Measurements from ENCODE around the gene EGFR.

Gene EGFR

DNA sequence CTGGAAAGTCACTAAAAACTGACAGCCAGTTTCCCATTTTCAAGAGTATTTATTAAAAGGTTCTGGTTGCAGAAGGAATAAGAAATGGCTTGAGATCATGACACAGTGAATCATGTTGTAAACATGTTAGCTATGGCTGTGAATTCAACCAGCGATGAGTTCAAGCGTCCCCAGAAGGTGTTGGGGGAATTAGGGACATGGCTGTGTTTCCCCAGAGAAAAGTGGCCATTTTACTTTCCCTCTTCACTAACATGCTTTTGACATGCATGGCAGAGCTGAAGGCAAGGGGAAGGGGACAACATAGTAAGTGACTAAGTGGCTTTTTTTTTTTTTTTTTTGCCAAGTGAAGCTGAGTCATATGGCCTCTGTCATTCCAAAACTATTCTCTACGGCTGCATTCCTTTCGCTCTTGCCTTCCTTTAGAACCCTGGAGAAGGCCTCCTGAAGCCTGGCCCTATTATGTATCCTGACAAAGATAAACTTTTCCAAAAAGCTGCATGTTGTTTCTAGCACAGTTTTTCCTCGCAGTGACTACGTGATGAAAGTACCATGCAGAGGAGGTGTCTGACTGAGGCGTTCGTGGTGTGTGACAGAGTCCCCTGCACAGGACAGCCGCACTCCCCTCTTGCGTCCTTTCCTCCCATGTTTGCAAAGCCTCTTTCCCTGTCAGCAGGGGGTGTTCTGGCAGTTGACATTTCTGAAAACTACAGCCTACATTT lies 46.9 kb downstream of the EGFR start:
- DNase-seq: no peak

DNA sequence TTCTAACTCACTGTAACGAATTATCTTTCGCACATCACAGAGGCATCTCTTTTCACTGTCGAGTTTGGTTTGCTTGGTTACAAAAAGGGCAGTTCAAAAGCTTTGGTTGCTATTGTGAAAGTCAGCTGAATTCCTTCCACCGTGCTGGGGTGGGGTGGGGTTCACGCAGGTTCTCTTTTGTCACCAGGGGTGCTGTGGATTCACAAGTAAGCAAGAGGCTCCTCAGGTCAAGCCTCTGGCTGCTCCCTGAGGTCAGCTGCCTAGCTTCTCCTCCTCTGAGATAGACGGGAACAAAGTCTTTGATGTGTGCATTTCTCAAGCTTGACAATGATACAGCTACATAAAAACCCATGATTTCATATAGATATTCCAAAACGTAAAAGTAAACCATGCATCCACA lies 47.7 kb downstream of the EGFR start:
- DNase-seq: no peak

DNA sequence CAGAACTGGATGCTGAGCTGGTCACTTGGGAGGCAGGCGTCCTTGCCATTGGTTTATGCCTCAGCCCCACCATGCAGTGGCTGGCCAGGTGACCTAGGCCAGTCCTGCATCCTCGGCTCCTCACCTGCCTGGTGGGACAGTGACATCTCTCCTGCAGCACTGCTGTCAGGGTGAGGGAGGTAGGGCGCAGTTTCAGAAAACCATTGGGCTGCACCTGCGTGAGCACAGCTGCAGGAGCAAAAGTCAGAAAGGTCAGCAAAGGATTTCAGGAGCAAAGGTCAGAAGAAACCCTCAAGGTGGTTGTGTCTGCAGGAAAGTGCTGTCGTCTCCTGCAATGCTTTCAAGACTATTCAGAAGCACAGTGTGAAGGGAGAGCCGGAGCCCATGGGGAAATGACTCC lies 48.1 kb downstream of the EGFR start:
- no peak for DNase-seq

DNA sequence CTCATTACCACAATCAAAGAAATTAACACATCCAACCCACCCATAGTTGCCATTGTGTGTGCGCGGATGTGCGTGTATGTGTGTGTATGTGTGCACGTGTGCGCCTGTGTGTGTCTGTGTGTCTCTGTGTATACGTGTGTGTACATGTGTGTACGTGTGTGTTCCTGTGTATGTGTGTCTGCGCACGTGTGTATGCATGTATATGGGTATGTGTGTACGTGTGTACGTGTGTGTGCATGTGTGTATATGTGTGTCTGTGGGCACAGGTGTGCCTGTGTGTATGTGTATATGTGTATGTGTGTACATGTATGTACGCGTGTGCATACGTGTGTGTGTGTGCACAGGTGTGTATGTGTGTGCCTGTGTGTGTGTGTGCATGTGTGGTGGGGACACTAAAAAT lies 48.9 kb downstream of the EGFR start:
- no peak for DNase-seq

DNA sequence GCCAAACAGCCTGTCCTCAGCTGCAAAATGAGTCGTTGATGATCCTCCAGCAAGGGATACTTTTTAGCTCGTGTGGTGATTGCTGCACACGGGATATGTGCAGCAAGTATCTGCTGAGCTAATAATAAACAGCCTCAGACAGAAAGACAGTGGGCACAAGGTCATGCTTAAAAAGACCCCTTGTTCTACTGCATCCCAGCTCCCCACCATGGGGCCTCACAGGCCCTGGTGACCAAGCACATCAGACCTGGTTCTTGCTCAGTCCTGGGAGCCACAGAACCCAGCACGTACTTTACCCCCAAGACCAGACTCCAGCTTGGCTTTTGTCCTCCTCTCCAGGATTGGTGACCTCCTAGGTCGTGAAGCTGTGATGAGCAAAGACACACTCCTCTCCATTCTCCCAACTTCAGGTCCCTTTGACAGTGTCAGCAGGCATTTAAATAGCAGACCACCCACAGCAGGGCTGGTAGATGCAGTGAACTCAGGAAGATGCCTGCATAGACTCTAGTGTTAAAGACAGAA lies 50.5 kb downstream of the EGFR start:
- no peak for DNase-seq

DNA sequence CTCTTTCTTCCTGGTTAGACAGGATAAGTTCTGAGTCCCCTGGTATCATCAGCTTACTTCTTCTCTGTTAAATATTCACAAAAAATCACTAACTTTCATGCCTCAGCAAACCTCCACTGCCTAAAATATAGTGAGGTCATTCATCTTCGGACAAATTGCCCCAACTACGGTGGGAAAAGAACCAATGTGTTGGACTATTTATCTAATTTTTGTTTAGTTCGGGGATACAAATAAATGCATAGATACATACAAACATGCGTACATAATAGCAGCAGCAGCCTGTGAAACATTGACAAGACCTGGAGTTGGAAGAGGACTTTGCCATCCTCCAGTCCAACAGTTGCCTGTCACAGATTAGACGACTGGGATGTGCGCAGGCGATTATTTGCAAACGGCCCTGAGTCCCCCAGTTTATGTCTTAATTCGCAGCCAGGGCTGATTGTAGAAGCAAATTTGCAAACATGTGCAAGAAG lies 51.5 kb downstream of the EGFR start:
- no peak for DNase-seq

DNA sequence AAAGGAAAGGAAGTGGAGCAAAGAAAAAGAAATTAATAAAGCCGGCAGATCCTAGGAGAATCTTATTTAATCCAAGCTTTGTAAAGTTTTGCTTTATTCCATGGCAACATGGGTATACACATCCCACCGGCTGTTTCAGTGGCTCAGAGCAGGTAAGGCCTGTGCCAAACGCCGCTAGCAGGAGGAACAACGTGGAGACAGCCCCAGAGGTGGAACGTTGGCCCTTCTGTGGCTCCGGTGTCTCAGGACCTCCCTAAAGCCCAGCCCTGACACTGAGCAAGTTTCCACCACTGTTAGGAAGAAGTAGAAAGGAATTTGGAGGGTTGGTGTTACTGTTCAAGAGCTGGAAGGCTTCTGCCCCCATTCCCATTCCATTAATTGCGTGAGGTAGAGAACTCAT lies 52.0 kb downstream of the EGFR start:
- no peak for DNase-seq

DNA sequence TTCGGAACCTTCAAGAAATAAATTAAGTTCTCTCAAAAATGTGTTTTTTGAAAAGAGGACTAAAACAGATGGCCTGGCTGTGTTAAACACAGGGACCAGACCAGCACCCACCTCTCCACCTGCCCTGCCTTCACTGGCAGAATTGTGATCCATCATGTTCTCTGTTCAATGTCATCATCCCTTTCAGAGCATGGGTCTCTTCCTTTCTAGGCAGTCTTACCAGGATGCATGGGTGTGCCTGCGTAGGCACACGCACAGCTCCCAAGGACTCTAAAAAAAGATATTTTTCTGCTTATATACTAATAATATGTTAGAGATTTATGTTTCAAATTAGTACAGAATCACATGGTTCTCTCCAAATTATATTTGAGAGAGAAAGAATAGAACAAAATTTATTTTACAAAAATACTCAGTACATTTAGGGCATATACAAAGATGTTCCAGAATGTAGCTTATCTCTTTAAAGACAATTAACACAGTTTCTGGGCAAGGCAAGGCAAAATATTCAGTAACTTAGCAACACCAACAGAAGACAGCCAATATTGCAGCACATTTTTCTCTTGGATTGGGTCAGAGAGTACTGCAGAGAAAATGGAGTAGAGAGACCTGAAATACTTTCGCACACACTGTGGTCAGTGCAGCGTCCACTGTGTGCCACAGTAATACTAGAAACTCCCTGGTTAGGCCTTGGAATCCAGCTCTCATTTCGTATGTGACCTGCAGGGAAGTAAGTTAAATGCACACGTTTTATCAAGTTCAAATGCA lies 52.8 kb downstream of the EGFR start:
- no peak for DNase-seq

DNA sequence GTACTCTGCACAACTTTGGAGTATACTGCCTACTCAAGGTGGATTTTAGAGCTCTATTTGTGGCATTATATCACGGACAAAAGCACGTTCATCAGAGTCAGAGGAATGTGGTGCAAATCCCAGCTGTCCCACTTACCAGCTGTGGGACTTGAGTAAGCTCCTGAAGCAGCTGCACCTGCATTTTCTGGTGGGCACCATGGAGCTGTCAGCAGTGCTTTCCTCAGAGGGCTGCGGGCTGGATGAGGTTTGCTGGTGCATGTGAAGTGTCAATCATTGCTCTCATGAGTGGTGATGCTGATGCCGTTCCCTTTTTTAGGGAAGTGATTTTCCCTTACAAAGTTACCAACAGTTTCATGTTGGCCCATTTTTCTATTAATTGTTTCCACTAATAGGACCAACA lies 53.4 kb downstream of the EGFR start:
- DNase-seq: no peak

DNA sequence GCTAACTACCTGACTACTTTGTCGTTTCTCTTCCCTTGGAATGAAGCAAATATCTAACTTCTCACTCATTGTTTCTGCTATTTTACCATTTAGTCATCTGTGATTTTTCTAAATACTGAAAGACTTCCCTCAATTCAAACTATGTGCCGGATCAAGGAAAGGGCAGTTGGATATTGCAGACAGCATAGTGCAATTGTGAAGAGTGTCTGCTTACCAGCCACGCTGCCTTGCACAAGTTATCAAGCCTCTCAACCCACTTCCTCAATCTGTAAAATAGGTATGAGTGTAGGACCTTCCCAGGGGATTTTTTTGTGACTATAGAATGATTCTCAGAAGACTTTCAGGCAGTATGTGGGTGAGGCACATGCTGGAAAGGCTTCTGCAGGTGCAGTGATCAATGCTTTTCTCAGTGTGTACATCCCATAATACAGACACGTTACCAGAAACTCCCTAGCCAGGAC lies 54.3 kb downstream of the EGFR start:
- DNase-seq: no peak

DNA sequence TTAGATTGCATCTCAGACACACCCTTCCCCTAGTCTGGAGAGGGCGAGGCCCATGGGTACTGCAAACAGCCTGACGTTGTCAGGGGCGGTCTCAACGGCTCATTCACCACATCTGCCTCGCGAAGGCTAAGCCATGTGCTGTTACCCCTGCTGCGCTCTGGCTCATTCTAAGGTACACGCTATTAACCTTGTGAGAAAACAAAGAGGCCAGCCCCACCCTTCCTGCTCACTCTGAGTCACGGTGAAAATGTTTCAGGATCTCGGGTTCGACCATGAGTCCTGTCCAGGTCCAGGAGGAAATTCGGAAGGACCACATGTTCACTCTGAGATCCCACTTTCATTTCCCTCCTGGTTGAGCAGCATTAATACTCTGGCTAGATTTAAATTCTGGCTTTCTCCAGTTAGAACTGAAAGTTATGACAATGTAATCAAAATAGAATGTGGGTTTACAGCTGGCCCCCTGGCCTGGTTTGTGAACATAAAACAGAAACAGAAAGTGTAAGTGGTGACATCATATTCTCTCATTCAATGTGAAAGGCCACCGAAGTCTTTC lies 55.2 kb downstream of the EGFR start:
- DNase-seq: no peak

DNA sequence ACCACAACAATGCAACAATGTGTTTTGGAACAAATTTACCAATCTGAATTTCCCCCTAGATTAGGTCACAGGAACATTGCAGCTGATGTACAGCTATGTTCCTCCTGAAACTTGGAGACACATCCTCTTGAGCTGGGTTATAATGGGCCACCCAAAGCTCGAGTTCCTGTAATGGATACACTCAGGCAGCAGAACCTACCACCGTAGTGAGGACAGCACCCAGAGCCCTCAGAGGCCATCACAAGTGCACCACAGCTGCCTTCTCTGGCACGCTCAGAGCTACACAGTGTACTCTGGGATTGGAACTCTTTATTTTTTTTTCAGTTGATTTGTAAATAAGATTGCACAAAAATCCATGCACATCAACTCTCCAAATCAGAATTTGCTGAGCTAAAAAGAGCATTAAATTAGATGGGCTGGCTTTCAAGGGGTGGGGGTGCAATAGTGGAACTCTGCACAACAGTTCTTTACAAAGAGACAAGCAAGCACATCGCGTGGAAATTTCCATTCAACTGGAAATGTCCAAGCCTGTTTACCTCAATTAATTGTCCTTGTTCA lies 56.7 kb downstream of the EGFR start:
- no peak for DNase-seq

DNA sequence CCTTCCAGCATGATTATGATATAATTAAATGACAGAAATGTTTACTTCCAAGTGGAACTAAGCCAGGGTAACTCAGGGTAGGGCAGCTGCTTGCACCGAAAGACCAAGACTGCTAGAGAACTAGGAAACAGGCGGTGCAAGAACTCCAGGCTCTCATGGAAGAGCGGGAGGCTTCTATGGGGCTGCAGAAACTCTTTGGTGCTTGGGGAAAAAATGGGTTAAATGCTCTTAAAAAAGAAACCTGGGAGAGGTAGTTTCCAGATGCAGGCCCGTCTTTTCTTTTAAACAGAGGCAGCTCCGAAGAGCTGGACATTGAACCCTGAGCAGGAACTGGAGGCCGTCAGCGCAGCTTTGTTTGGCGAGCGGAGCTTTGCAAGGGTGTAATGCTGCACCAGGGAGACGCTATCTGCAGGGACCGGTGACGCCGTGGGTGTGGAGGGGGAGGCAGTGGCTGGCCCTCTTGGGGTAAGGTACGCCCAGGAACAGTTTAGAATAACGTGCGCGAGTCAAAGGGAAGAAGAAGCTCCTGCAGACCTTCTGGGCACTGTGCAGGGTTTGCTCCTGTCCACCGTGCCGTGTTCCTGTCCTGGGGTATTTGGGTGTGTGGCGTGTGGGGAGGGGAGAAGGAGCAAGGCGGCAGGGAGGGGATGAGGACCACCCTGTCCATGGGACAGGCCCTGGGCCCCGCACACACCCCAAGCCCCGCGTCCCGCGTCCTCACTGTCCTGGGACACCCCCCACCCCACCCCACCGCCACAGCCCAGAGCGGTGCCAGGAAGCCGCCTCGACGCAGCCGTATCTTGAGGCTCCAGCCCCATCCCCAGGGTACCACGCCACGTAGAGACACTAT lies 59.0 kb downstream of the EGFR start:
- no peak for DNase-seq

DNA sequence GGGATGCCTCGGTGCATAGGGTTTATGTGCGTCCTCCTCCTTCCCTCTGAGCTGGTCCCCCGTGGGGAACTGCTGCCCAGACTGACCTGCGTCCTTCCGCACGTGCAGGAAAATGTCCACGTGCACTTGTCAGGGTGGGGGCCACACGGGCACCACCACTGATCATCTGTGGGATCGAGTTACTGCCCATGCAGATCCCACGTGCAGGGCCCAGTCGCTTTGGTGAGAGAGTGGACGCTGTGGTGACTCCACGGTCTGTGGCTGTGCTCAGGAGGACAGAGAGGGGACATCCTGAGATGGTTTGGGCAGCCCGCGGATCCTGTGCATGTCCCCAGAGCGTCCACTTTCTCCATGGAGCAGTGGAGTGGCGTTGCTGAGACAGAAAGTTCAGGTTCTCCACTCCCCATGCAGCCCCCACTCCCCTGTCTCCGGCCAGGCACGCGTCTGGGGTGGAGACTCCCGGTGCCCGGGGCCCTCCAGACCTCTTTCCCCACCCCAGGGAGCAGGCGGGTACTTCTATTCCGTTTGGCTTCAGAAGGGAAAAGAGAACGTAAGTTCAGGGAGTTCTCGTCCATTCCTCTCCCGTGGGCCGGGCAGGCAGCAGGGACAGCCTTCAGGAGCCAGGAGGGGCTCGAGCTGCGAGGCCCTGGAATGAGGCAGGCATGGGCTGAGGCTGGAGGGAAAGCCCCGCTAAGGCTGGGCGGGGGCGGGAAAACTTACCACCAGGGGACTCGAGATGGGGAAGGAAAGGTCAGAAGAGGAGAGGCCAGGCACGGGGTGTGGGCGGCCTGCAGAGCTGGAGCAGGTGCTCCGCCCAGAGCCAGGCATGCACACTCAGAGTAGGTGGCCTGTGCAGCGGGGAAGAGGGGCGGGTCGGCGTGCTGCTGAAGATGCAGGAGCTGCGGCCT lies 59.9 kb downstream of the EGFR start:
- DNase-seq: no peak

DNA sequence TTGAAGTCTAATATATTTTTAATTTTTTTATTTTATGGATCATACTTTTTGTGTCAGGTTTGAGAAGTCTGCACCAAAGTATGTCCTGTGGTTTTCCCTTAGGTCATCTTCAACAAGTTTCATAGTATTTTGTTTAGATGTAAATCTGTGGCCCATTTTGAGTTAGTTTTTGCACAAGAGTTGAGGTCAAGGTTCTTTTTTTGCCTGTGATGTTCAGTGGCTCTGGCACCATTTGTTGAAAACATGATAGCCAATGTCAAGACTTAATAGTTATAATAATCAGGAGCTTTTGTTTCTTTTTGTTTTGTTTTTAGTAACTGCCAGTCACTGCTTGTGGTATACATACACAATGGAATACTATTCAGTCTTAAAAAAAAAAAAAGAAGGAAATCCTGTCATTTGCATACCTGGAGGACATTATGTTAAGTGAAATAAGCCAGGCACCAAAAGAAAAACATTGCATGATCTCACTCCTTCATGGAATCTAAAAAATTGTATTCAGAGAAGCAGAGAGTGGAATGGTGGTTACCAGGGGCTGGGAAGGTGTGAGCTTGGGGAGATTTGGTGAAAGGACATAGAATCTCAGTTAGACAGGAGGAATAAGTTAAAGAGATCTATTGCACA lies 61.3 kb downstream of the EGFR start:
- DNase-seq: no peak

DNA sequence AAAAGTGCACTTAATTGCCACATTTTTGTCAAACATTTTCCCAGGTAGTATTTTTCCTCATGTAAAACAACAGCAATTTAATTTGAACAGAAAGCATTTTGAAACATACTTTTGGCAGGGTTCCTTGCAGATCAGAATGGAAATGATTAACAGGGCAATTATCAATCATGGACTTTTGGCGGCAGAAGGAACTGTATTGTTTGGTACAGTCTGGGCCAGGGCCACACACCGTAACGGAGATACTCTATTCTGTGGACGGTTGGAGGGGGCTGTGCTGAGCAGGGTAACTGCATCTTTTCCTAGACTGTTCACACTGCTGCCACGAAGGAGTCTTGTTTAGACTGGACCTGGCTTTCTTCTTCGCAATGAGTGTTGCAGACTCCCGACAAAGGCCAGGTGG lies 62.3 kb downstream of the EGFR start:
- no peak for DNase-seq

DNA sequence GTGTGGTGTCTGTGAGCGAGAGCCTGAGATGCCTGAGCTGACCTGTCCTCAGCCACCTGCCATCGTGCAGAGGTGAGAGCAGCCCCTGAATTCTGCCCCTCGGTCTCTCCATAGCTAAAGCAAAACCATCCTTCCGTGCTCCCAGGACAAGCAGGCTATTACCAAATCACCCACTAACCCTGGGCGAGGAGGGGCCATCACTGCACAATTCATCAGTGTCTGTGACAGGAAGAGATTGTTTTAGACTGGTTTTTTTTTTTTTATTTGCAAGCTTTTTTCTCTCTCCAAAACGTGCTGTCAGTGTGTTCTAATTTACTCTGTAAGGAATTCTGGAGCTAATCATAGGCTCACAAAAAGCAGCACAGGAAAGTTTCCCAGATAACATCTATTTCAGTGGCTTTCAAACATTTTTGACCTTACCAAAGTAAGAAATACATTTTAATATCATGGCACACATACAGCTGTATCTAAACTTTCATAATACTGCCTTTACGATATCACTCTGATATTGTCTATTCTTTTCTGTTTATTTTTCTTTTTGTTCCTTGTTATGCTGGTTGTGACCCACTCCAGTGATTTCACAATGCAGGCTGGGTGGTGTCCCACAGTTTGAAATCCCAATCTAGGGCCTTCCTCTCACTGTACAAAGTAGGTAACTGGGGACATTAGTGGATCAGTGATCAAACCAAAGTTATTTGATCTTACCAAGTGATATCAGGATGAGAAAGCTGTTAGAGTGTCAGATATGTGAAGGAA lies 62.8 kb downstream of the EGFR start:
- no peak for DNase-seq

DNA sequence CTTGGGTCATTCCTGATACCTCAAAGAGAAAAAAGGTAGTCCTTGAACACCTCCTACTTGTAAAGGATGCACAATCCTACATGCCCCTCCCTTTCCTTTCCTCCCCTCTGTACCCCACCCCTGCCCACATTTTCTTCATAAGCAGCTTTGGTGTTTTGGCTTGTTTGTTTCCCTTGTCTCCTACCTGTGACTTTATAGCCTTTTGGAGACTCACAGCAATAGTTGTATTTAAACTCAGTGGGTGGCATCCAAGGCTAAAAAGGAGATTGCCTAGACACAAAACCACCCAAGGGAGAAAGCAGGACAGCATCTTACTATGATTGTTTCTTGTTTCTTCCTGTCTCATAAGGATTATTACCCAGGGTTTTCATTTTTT lies 63.4 kb downstream of the EGFR start:
- DNase-seq: no peak

DNA sequence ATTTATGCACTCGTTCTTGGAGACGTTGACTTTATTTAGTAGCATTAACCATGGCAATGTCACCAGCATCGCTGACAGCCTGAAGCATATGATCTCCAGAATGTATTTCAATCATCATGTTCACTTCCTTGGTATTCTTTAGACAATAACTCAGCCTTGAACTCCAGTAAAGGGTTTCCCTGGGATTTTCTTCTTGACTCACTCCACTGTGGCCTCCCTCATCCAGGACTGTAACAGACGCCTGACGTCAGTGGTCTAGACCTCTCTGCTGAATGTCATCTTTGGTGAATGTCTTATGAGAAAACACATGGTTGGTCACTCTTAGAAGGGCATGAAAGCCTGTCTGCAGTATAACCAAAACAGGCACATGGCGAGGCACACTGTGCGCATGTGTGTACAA lies 64.4 kb downstream of the EGFR start:
- DNase-seq: no peak

DNA sequence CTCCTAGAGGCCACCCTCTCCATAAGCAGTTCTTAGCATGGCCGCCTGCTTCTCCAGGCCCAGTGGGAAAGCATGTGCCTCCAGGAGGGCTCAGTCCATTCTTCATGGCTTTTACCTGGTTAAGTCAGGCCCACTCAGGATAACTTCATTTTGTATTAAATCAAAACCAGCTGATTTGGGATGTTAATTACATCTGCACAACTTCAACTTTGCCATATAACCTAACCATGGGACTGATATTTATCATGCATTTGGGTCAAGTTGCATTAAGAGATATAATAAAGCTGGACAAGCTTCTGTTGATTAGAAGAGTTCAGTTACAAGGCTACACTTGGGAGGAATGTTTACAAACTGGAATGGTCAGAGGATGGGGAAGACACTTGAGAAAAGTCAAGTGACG lies 65.5 kb downstream of the EGFR start:
- DNase-seq: no peak
